ENCODE measurements around the gene AIG1. TPM values are rescaled to one million over a fixed set of nuclear protein-coding genes. Genes with fewer than 3 reads are reported as not detected.
"Not testable (repeated sequence)": the region's sequence is repeated elsewhere in the genome, so short reads cannot be mapped to it uniquely, and the experiment has no call there.

AIG1 gene
- 10 to 100 TPM; 32.4 to 37.2 TPM for total RNA-seq
- 10 to 100 TPM; 61.4 to 72.3 TPM for polyA plus RNA-seq
- long read RNA-seq, donor 1, transcript AIG1-202 (6 exons, 1,395 nt), result major isoform, 54 of 107 reads
- long read RNA-seq, donor 1, partial matches to known transcripts, result 10 of 107 reads
- long read RNA-seq, donor 1, other reads (novel, unspliced or antisense), result 38 of 107 reads
- long read RNA-seq, donor 2, transcript AIG1-202 (6 exons, 1,395 nt), result major isoform, 13 of 28 reads
- long read RNA-seq, donor 2, partial matches to known transcripts, result 0 of 28 reads
- long read RNA-seq, donor 2, other reads (novel, unspliced or antisense), result 14 of 28 reads

- intact Hi-C loops (cut with DNase I), result loop anchor here (5.0 to 10.0 kb wide), 3 partner anchors 114 to 354 kb away; partner anchors contain the start of gene HIVEP2 (in 1 of the 2)
- Histone ChIP-seq H3K36me3 (ENCODE audit: control insufficient read depth in 1 of 2, insufficient read depth in 2 of 2, low read length in 1 of 2) (no peaks in the 10 kb centered on the region), H3K9me3 (ENCODE audit: control insufficient read depth, low read length) (no peaks in the 10 kb centered on the region), H3K4me1 (ENCODE audit: control insufficient read depth in 1 of 2, insufficient read depth in 2 of 2, low read length in 2 of 2) (no peaks in the 10 kb centered on the region), H3K27me3 (ENCODE audit: control insufficient read depth in 1 of 2, insufficient read depth in 2 of 2, low read length in 1 of 2) (no peaks in the 10 kb centered on the region), H3K27ac (ENCODE audit: low read depth in 1 of 2, low read length in 2 of 2) (peak within 1 kb of the TSS; percentile 78 to 80), H3K4me3 (ENCODE audit: low read length in 2 of 2) (peak within 1 kb of the TSS; percentile 69 to 77)
- peak; percentile 64 for ATAC-seq (ENCODE audit: low FRiP score)
- DNase-seq, result no peak
- 4 to 10% methylated on average over 26 to 50 of the region's 50 CpGs for WGBS, 2 donors
Observed at GRCh38 chr6:143060806-143061596, at the start of gene AIG1. TSS of gene AIG1 (plus strand) at chr6:143060889. CDS start at chr6:143060926, 37 bp downstream.

GRCh38 chr6:143014764-143015163, 45.9 kb upstream of the AIG1 start:
- H3K4me3 ChIP-seq (ENCODE audit: low read length in 2 of 2), result no peak overlapping the region
- no peaks in the 10 kb centered on the region for H3K36me3 ChIP-seq (ENCODE audit: control insufficient read depth in 1 of 2, insufficient read depth in 2 of 2, low read length in 1 of 2)
- no peak for ATAC-seq (ENCODE audit: low FRiP score)
- no peaks in the 10 kb centered on the region for H3K4me1 ChIP-seq (ENCODE audit: control insufficient read depth in 1 of 2, insufficient read depth in 2 of 2, low read length in 2 of 2)
- no peaks in the 10 kb centered on the region for H3K9me3 ChIP-seq (ENCODE audit: control insufficient read depth, low read length)
- H3K27me3 ChIP-seq (ENCODE audit: control insufficient read depth in 1 of 2, insufficient read depth in 2 of 2, low read length in 1 of 2), result no peaks in the 10 kb centered on the region
- WGBS, 2 donors, result 81% methylated on average over 2 of the region's 2 CpGs
- intact Hi-C loops (cut with DNase I), result no loop called here
- no peak overlapping the region for H3K27ac ChIP-seq (ENCODE audit: low read depth in 1 of 2, low read length in 2 of 2)
- DNase-seq, result no peak

GRCh38 chr6:143015300-143015706, 45.4 kb upstream of the AIG1 start:
- no peaks in the 10 kb centered on the region for H3K27me3 ChIP-seq (ENCODE audit: control insufficient read depth in 1 of 2, insufficient read depth in 2 of 2, low read length in 1 of 2)
- intact Hi-C loops (cut with DNase I), result no loop called here

GRCh38 chr6:143018955-143019354, 41.7 kb upstream of the AIG1 start:
- Histone ChIP-seq H3K9me3 (ENCODE audit: control insufficient read depth, low read length) (no peaks in the 10 kb centered on the region), H3K4me1 (ENCODE audit: control insufficient read depth in 1 of 2, insufficient read depth in 2 of 2, low read length in 2 of 2) (no peaks in the 10 kb centered on the region), H3K4me3 (ENCODE audit: low read length in 2 of 2) (no peak overlapping the region), H3K27me3 (ENCODE audit: control insufficient read depth in 1 of 2, insufficient read depth in 2 of 2, low read length in 1 of 2) (no peaks in the 10 kb centered on the region), H3K27ac (ENCODE audit: low read depth in 1 of 2, low read length in 2 of 2) (no peak overlapping the region), H3K36me3 (ENCODE audit: control insufficient read depth in 1 of 2, insufficient read depth in 2 of 2, low read length in 1 of 2) (no peaks in the 10 kb centered on the region)
- intact Hi-C loops (cut with DNase I), result no loop called here
- no peak for ATAC-seq (ENCODE audit: low FRiP score)
- 56 to 57% methylated on average over 5 of the region's 5 CpGs for WGBS, 2 donors
- DNase-seq, result no peak

More at GRCh38 chr6:143015300-143015706, 45.4 kb upstream of the AIG1 start:
- H3K4me1 ChIP-seq (ENCODE audit: control insufficient read depth in 1 of 2, insufficient read depth in 2 of 2, low read length in 2 of 2), result no peaks in the 10 kb centered on the region
- no peak overlapping the region for H3K27ac ChIP-seq (ENCODE audit: low read depth in 1 of 2, low read length in 2 of 2)
- 86 to 93% methylated on average over 4 of the region's 4 CpGs for WGBS, 2 donors
- DNase-seq, result no peak
- H3K9me3 ChIP-seq (ENCODE audit: control insufficient read depth, low read length), result no peaks in the 10 kb centered on the region
- no peak for ATAC-seq (ENCODE audit: low FRiP score)
- H3K4me3 ChIP-seq (ENCODE audit: low read length in 2 of 2), result no peak overlapping the region
- no peaks in the 10 kb centered on the region for H3K36me3 ChIP-seq (ENCODE audit: control insufficient read depth in 1 of 2, insufficient read depth in 2 of 2, low read length in 1 of 2)

GRCh38 chr6:143020862-143021261, 39.8 kb upstream of the AIG1 start:
- ATAC-seq (ENCODE audit: low FRiP score); H3K9me3 ChIP-seq (ENCODE audit: control insufficient read depth, low read length); H3K4me3 ChIP-seq (ENCODE audit: low read length in 2 of 2); H3K4me1 ChIP-seq (ENCODE audit: control insufficient read depth in 1 of 2, insufficient read depth in 2 of 2, low read length in 2 of 2); H3K27ac ChIP-seq (ENCODE audit: low read depth in 1 of 2, low read length in 2 of 2); intact Hi-C loops (cut with DNase I); H3K36me3 ChIP-seq (ENCODE audit: control insufficient read depth in 1 of 2, insufficient read depth in 2 of 2, low read length in 1 of 2); H3K27me3 ChIP-seq (ENCODE audit: control insufficient read depth in 1 of 2, insufficient read depth in 2 of 2, low read length in 1 of 2); DNase-seq: not testable (repeated sequence)
- 51 to 54% methylated on average over 2 of the region's 2 CpGs for WGBS, 2 donors

GRCh38 chr6:143021543-143021942, 39.1 kb upstream of the AIG1 start:
- Histone ChIP-seq H3K4me1 (ENCODE audit: control insufficient read depth in 1 of 2, insufficient read depth in 2 of 2, low read length in 2 of 2) (no peaks in the 10 kb centered on the region), H3K27ac (ENCODE audit: low read depth in 1 of 2, low read length in 2 of 2) (no peak overlapping the region), H3K36me3 (ENCODE audit: control insufficient read depth in 1 of 2, insufficient read depth in 2 of 2, low read length in 1 of 2) (no peaks in the 10 kb centered on the region), H3K27me3 (ENCODE audit: control insufficient read depth in 1 of 2, insufficient read depth in 2 of 2, low read length in 1 of 2) (no peaks in the 10 kb centered on the region), H3K9me3 (ENCODE audit: control insufficient read depth, low read length) (no peaks in the 10 kb centered on the region), H3K4me3 (ENCODE audit: low read length in 2 of 2) (no peak overlapping the region)
- no peak for ATAC-seq (ENCODE audit: low FRiP score)
- intact Hi-C loops (cut with DNase I), result no loop called here
- 91 to 93% methylated on average over 6 of the region's 6 CpGs for WGBS, 2 donors
- no peak for DNase-seq

- no peaks in the 10 kb centered on the region for H3K27me3 ChIP-seq (ENCODE audit: control insufficient read depth in 1 of 2, insufficient read depth in 2 of 2, low read length in 1 of 2)
- ATAC-seq (ENCODE audit: low FRiP score) (no peak), DNase-seq (no peak)
- no peaks in the 10 kb centered on the region for H3K4me1 ChIP-seq (ENCODE audit: control insufficient read depth in 1 of 2, insufficient read depth in 2 of 2, low read length in 2 of 2)
- no peaks in the 10 kb centered on the region for H3K9me3 ChIP-seq (ENCODE audit: control insufficient read depth, low read length)
- intact Hi-C loops (cut with DNase I), result no loop called here
- H3K4me3 ChIP-seq (ENCODE audit: low read length in 2 of 2), result no peak overlapping the region
- H3K36me3 ChIP-seq (ENCODE audit: control insufficient read depth in 1 of 2, insufficient read depth in 2 of 2, low read length in 1 of 2), result no peaks in the 10 kb centered on the region
- WGBS, 2 donors, result 82 to 89% methylated on average over 2 of the region's 2 CpGs
- H3K27ac ChIP-seq (ENCODE audit: low read depth in 1 of 2, low read length in 2 of 2), result no peak overlapping the region
Observed at GRCh38 chr6:143022587-143022986, 38.1 kb upstream of the AIG1 start.

- ATAC-seq (ENCODE audit: low FRiP score) (no peak), DNase-seq (no peak)
- H3K36me3 ChIP-seq (ENCODE audit: control insufficient read depth in 1 of 2, insufficient read depth in 2 of 2, low read length in 1 of 2), result no peaks in the 10 kb centered on the region
- intact Hi-C loops (cut with DNase I), result no loop called here
- no peaks in the 10 kb centered on the region for H3K9me3 ChIP-seq (ENCODE audit: control insufficient read depth, low read length)
- no peak overlapping the region for H3K27ac ChIP-seq (ENCODE audit: low read depth in 1 of 2, low read length in 2 of 2)
- H3K4me3 ChIP-seq (ENCODE audit: low read length in 2 of 2), result no peak overlapping the region
- 64 to 83% methylated on average over 1 of the region's 1 CpG for WGBS, 2 donors
- H3K27me3 ChIP-seq (ENCODE audit: control insufficient read depth in 1 of 2, insufficient read depth in 2 of 2, low read length in 1 of 2), result no peaks in the 10 kb centered on the region
- H3K4me1 ChIP-seq (ENCODE audit: control insufficient read depth in 1 of 2, insufficient read depth in 2 of 2, low read length in 2 of 2), result no peaks in the 10 kb centered on the region
Observed at GRCh38 chr6:143023695-143024094, 37.0 kb upstream of the AIG1 start.

GRCh38 chr6:143024977-143025376, 35.7 kb upstream of the AIG1 start:
- intact Hi-C loops (cut with DNase I), result no loop called here
- ATAC-seq (ENCODE audit: low FRiP score), result no peak
- H3K4me1 ChIP-seq (ENCODE audit: control insufficient read depth in 1 of 2, insufficient read depth in 2 of 2, low read length in 2 of 2), result no peaks in the 10 kb centered on the region
- no peak overlapping the region for H3K4me3 ChIP-seq (ENCODE audit: low read length in 2 of 2)
- no peak overlapping the region for H3K27ac ChIP-seq (ENCODE audit: low read depth in 1 of 2, low read length in 2 of 2)
- DNase-seq, result no peak
- no peaks in the 10 kb centered on the region for H3K27me3 ChIP-seq (ENCODE audit: control insufficient read depth in 1 of 2, insufficient read depth in 2 of 2, low read length in 1 of 2)
- no peaks in the 10 kb centered on the region for H3K36me3 ChIP-seq (ENCODE audit: control insufficient read depth in 1 of 2, insufficient read depth in 2 of 2, low read length in 1 of 2)
- H3K9me3 ChIP-seq (ENCODE audit: control insufficient read depth, low read length), result no peaks in the 10 kb centered on the region
